ENCODE measurements around the gene TTLL5.

TTLL5 gene

GRCh38 chr14:75969126-75969525 lies 308.1 kb downstream of the TTLL5 start:
- Histone ChIP-seq H3K14ac (ENCODE audit: low read length) (no peak overlapping the region), H2BK5ac (ENCODE audit: low read length) (no peak overlapping the region), H3K9ac (ENCODE audit: low read depth, low read length, poor library complexity) (no peak overlapping the region), H2AK5ac (ENCODE audit: low read depth, low read length) (no peak overlapping the region), H3K4me1 (ENCODE audit: control insufficient read depth in 2 of 2, insufficient read depth in 1 of 2, low read depth in 1 of 2, low read length in 2 of 2) (no peaks in the 10 kb centered on the region), H3K18ac (ENCODE audit: low read length) (no peak overlapping the region), H4K8ac (ENCODE audit: low read depth, low read length) (no peak overlapping the region), H3K4me3 (ENCODE audit: low read length in 2 of 2) (no peak overlapping the region), H3K79me1 (ENCODE audit: low read depth, low read length) (no peaks in the 10 kb centered on the region), H3K36me3 (replicated peaks in 1 of 2; ENCODE audit: control insufficient read depth in 2 of 2, insufficient read depth in 2 of 2, low read length in 2 of 2) (peaks cover 0 to 3% of the 10 kb centered on the region in 2 donors), H2BK15ac (ENCODE audit: low read length) (no peak overlapping the region), H4K91ac (ENCODE audit: low read depth, low read length, poor library complexity) (no peak overlapping the region), H2BK120ac (ENCODE audit: low read depth, low read length) (no peak overlapping the region), H3K4me2 (ENCODE audit: insufficient read depth, low read length, poor library complexity, severe bottlenecking) (no peak overlapping the region), H2BK12ac (ENCODE audit: low read length) (no peak overlapping the region), H3K27me3 (ENCODE audit: control insufficient read depth in 3 of 3, insufficient read depth in 3 of 3, low read depth in 1 of 3, low read length in 3 of 3) (no peaks in the 10 kb centered on the region), H3K27ac (replicated peaks; ENCODE audit: low read length) (no peak overlapping the region), H3K23ac (ENCODE audit: low read depth, low read length, poor library complexity) (no peak overlapping the region), H2AFZ (ENCODE audit: low read length) (no peak overlapping the region), H3K9me3 (replicated peaks in 1 of 2; ENCODE audit: control insufficient read depth in 2 of 2, insufficient read depth in 1 of 2, low read depth in 1 of 2, low read length in 2 of 2) (no peaks in the 10 kb centered on the region), H3K4ac (ENCODE audit: low read length) (no peak overlapping the region)
- WGBS, 2 donors (ENCODE audit: extremely low coverage in 2 of 2, insufficient read length in 2 of 2, insufficient replicate concordance in 1 of 2), result no CpG with 5 or more reads among the region's 4 CpGs
- DNase-seq (ENCODE audit: low spot score), result no peak

GRCh38 chr14:75969891-75970290 lies 308.8 kb downstream of the TTLL5 start:
- Histone ChIP-seq H3K18ac (ENCODE audit: low read length) (no peak overlapping the region), H3K27me3 (ENCODE audit: control insufficient read depth in 3 of 3, insufficient read depth in 3 of 3, low read depth in 1 of 3, low read length in 3 of 3) (no peaks in the 10 kb centered on the region), H2BK5ac (ENCODE audit: low read length) (no peak overlapping the region), H3K9ac (ENCODE audit: low read depth, low read length, poor library complexity) (no peak overlapping the region), H4K8ac (ENCODE audit: low read depth, low read length) (no peak overlapping the region), H3K14ac (ENCODE audit: low read length) (no peak overlapping the region), H3K36me3 (replicated peaks in 1 of 2; ENCODE audit: control insufficient read depth in 2 of 2, insufficient read depth in 2 of 2, low read length in 2 of 2) (peaks cover 0 to 3% of the 10 kb centered on the region in 2 donors), H3K4me2 (ENCODE audit: insufficient read depth, low read length, poor library complexity, severe bottlenecking) (no peak overlapping the region), H4K91ac (ENCODE audit: low read depth, low read length, poor library complexity) (no peak overlapping the region), H3K27ac (replicated peaks; ENCODE audit: low read length) (no peak overlapping the region), H3K9me3 (replicated peaks in 1 of 2; ENCODE audit: control insufficient read depth in 2 of 2, insufficient read depth in 1 of 2, low read depth in 1 of 2, low read length in 2 of 2) (no peaks in the 10 kb centered on the region), H2BK12ac (ENCODE audit: low read length) (no peak overlapping the region), H3K4me3 (ENCODE audit: low read length in 2 of 2) (no peak overlapping the region), H2AFZ (ENCODE audit: low read length) (no peak overlapping the region), H2BK120ac (ENCODE audit: low read depth, low read length) (no peak overlapping the region), H3K4me1 (ENCODE audit: control insufficient read depth in 2 of 2, insufficient read depth in 1 of 2, low read depth in 1 of 2, low read length in 2 of 2) (no peaks in the 10 kb centered on the region), H2BK15ac (ENCODE audit: low read length) (no peak overlapping the region), H2AK5ac (ENCODE audit: low read depth, low read length) (no peak overlapping the region), H3K79me1 (ENCODE audit: low read depth, low read length) (no peaks in the 10 kb centered on the region), H3K23ac (ENCODE audit: low read depth, low read length, poor library complexity) (no peak overlapping the region), H3K4ac (ENCODE audit: low read length) (no peak overlapping the region)
- WGBS, 2 donors (ENCODE audit: extremely low coverage in 2 of 2, insufficient read length in 2 of 2, insufficient replicate concordance in 1 of 2), result no CpG with 5 or more reads among the region's 8 CpGs
- DNase-seq (ENCODE audit: low spot score), result no peak

- Histone ChIP-seq H4K91ac (ENCODE audit: low read depth, low read length, poor library complexity) (no peak overlapping the region), H2AFZ (ENCODE audit: low read length) (no peak overlapping the region), H3K14ac (ENCODE audit: low read length) (no peak overlapping the region), H2BK12ac (ENCODE audit: low read length) (no peak overlapping the region), H3K18ac (ENCODE audit: low read length) (no peak overlapping the region), H3K4ac (ENCODE audit: low read length) (no peak overlapping the region), H4K8ac (ENCODE audit: low read depth, low read length) (no peak overlapping the region), H3K27ac (replicated peaks; ENCODE audit: low read length) (no peak overlapping the region), H3K4me3 (ENCODE audit: low read length in 2 of 2) (no peak overlapping the region), H3K4me1 (ENCODE audit: control insufficient read depth in 2 of 2, insufficient read depth in 1 of 2, low read depth in 1 of 2, low read length in 2 of 2) (no peaks in the 10 kb centered on the region), H2AK5ac (ENCODE audit: low read depth, low read length) (no peak overlapping the region), H2BK15ac (ENCODE audit: low read length) (no peak overlapping the region), H2BK5ac (ENCODE audit: low read length) (no peak overlapping the region), H2BK120ac (ENCODE audit: low read depth, low read length) (no peak overlapping the region), H3K27me3 (ENCODE audit: control insufficient read depth in 3 of 3, insufficient read depth in 3 of 3, low read depth in 1 of 3, low read length in 3 of 3) (no peaks in the 10 kb centered on the region), H3K9ac (ENCODE audit: low read depth, low read length, poor library complexity) (no peak overlapping the region), H3K36me3 (replicated peaks in 1 of 2; ENCODE audit: control insufficient read depth in 2 of 2, insufficient read depth in 2 of 2, low read length in 2 of 2) (no peaks in the 10 kb centered on the region), H3K4me2 (ENCODE audit: insufficient read depth, low read length, poor library complexity, severe bottlenecking) (no peak overlapping the region), H3K79me1 (ENCODE audit: low read depth, low read length) (no peaks in the 10 kb centered on the region), H3K23ac (ENCODE audit: low read depth, low read length, poor library complexity) (peak overlapping the region; percentile 21), H3K9me3 (replicated peaks in 1 of 2; ENCODE audit: control insufficient read depth in 2 of 2, insufficient read depth in 1 of 2, low read depth in 1 of 2, low read length in 2 of 2) (no peaks in the 10 kb centered on the region)
- WGBS, 2 donors (ENCODE audit: extremely low coverage in 2 of 2, insufficient read length in 2 of 2, insufficient replicate concordance in 1 of 2), result no CpG with 5 or more reads among the region's 9 CpGs
- DNase-seq (ENCODE audit: low spot score), result no peak
These were observed 309.9 kb downstream of the TTLL5 start for GRCh38 chr14:75970989-75971388.

- H2BK15ac ChIP-seq (ENCODE audit: low read length), result no peak overlapping the region
- peak overlapping the region; percentile 45 for H3K23ac ChIP-seq (ENCODE audit: low read depth, low read length, poor library complexity)
- DNase-seq (ENCODE audit: low spot score), result no peak
- H3K79me1 ChIP-seq (ENCODE audit: low read depth, low read length), result no peaks in the 10 kb centered on the region
- H3K27ac ChIP-seq (replicated peaks; ENCODE audit: low read length), result no peak overlapping the region
- H2AFZ ChIP-seq (ENCODE audit: low read length), result no peak overlapping the region
- no CpG with 5 or more reads among the region's 15 CpGs for WGBS, 2 donors (ENCODE audit: extremely low coverage in 2 of 2, insufficient read length in 2 of 2, insufficient replicate concordance in 1 of 2)
- no peak overlapping the region for H3K14ac ChIP-seq (ENCODE audit: low read length)
- no peak overlapping the region for H2BK5ac ChIP-seq (ENCODE audit: low read length)
- no peaks in the 10 kb centered on the region for H3K4me1 ChIP-seq (ENCODE audit: control insufficient read depth in 2 of 2, insufficient read depth in 1 of 2, low read depth in 1 of 2, low read length in 2 of 2)
- H2AK5ac ChIP-seq (ENCODE audit: low read depth, low read length), result no peak overlapping the region
- H3K9me3 ChIP-seq (replicated peaks in 1 of 2; ENCODE audit: control insufficient read depth in 2 of 2, insufficient read depth in 1 of 2, low read depth in 1 of 2, low read length in 2 of 2), result no peaks in the 10 kb centered on the region
- H3K27me3 ChIP-seq (ENCODE audit: control insufficient read depth in 3 of 3, insufficient read depth in 3 of 3, low read depth in 1 of 3, low read length in 3 of 3), result no peaks in the 10 kb centered on the region
- H3K18ac ChIP-seq (ENCODE audit: low read length), result no peak overlapping the region
- no peaks in the 10 kb centered on the region for H3K36me3 ChIP-seq (replicated peaks in 1 of 2; ENCODE audit: control insufficient read depth in 2 of 2, insufficient read depth in 2 of 2, low read length in 2 of 2)
- no peak overlapping the region for H4K91ac ChIP-seq (ENCODE audit: low read depth, low read length, poor library complexity)
- H3K4ac ChIP-seq (ENCODE audit: low read length), result no peak overlapping the region
- no peak overlapping the region for H2BK120ac ChIP-seq (ENCODE audit: low read depth, low read length)
- H4K8ac ChIP-seq (ENCODE audit: low read depth, low read length), result no peak overlapping the region
- no peak overlapping the region for H3K9ac ChIP-seq (ENCODE audit: low read depth, low read length, poor library complexity)
- H3K4me2 ChIP-seq (ENCODE audit: insufficient read depth, low read length, poor library complexity, severe bottlenecking), result no peak overlapping the region
- no peak overlapping the region for H2BK12ac ChIP-seq (ENCODE audit: low read length)
- H3K4me3 ChIP-seq (ENCODE audit: low read length in 2 of 2), result no peak overlapping the region
These were observed 310.5 kb downstream of the TTLL5 start for GRCh38 chr14:75971509-75971908.

Data from neuronal stem cell (in vitro differentiated cells).